H54 (cell line): ENCODE measurements around the gene JOSD1.

Source experiments
- DNase-seq: peaks from one replicate; pipeline ENCODE4 v3.0.0; 2011; ENCODE audit warnings: low spot score, mixed read lengths; ENCODE audit not compliant: insufficient read length
- FAIRE-seq: peaks from 3 replicates; lab custom pipeline; 2011; peaks lifted over from hg19 to GRCh38; lab: Jason Lieb, UNC
- POLR2A ChIP-seq: IDR thresholded peaks from 2 replicates; pipeline ENCODE4 v1.6.1; 2011; ENCODE audit warnings: low read depth, mild to moderate bottlenecking, low read length

The JOSD1 gene

DNA sequence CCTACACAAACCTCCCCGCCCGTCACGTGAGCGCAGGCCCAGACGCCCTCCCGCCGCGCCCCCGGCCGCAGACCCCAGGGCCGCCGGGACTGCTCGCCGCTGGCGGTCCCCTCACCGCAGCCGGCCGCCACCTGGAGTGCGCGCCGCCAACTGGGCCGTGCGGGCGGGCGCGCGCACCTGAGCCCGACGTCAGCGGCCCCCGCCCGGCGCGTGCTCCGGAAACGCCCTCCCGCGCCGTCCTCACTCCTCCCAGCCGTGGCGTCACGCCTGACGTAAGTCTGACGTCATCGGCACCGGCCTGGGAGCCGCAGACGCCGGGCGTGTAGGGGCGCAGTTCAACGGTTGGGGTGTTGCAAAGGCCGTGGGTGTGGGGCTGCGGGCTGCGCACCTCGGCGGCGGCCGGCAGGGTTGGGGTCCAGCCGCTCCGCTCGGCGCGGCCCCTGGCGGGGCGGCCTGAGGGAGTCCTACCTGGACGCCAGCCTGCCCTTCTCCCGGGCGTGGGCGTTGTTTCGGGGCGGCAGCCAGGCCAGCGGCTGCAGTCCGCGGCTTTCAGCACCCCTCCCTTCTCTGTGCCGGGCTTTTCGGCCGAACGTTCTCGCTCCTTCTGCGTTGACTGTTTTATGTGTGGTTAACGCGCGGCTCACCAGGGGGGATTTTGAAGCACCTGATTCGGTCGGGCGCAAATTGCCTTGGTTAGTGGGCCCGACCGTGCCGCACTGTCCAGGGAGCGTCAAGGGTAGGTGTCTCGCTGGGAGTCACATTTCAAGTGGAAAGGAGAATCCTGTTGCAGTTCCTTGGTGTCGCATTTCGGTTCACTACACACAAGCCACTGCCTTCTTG lies at the start of gene JOSD1:
JOSD1 (minus strand) TSS at position 155 of the 840 bp plus-strand sequence. CDS start 956 bp downstream, outside the sequence.
- peak; percentile 71 for TF ChIP-seq POLR2A
- no peak for FAIRE-seq

DNA sequence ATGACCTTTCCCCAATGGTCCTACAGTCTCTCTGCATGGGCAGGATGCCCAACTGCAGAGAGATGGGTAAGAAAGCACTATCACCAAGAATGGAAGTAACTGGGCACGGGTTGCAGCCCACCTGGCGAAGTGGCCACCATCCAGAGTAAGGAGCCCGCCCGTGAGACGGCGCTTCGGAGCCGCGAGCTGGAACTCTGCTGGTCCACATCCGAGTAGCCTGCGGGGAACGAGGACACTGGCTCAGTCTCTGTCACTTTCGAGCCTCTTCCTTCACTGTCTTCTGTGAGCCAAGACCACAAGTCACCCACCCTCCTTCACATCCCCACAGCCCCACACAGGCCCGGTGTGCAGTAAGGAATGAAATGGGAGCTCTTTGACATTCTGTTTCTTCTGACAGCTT lies 49.4 kb upstream of the JOSD1 start:
- no peak for DNase-seq
- FAIRE-seq: no peak
- TF ChIP-seq POLR2A: no peak

More for the DNA sequence above, at the start of gene JOSD1:
- peak; percentile 68 for DNase-seq

DNA sequence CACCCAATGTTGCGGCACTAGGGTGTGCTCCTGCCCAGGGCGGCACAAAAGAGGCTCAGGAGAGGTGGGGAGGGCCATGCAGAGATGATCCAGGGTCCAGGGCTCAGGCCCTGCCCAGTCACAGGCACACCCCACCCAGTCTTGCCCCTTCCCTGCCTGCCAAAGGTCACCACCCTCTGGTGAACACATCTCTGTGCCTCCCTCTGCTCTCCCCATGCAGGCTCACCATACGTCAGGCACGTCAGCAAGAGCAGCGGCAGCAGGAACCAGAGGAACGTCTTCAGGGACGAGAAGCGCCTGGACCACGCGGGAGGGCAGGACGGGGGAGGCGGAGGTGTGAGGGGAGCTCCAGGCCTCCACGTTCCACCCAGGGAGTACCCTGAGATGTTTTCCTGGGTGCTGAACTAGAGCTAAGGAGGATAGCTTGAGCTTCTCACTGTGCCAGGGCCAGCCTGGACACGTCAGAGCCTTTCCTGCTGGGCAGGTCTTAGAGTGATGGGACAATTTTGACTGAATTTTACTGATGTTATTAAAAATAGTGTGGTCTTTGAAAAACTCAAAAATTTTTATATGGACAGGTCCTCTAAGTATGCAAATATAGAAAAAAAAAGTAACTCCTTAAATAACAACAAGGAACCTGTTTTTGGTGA lies 47.9 kb upstream of the JOSD1 start:
- TF ChIP-seq POLR2A: no peak
- DNase-seq (no peak), FAIRE-seq (no peak)

DNA sequence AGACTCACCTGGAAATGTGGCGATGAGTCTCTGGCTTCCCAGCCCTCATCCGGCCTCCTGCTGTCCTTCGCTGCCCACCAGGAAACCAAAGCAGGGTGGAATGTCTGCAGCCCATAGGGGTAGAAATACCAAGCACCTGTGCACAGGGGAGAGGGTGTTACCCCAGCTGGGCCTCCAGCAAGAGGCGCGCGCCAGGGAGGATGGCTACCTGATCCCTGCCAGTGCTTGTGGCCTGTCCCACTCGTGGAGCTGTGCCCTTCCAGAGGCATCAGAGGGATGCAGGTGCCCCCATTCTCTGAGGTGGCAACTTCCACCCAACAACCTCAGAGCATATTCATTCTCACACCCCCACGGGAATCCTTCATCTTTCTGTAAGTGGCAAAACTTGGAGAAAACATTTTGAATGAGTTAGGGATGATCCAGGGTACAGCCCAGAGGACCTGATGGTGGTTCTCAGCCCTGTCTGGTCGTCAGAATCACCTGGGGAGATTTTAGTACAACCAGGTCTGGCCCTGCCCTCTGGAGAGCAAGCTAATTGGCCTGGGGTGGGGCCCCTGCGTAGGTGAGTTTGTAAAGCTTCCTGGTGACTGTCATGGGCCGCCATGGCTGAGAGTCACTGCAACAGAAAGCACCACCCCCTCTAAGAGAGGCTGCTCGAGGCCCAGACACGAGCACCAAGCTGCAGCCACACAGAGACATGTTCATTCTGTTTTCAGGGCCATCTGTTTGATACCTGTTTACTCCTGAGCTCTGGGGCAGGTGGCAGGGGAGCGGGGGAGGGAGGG lies 45.1 kb upstream of the JOSD1 start:
- FAIRE-seq: no peak
- no peak for DNase-seq
- TF ChIP-seq POLR2A: no peak

DNA sequence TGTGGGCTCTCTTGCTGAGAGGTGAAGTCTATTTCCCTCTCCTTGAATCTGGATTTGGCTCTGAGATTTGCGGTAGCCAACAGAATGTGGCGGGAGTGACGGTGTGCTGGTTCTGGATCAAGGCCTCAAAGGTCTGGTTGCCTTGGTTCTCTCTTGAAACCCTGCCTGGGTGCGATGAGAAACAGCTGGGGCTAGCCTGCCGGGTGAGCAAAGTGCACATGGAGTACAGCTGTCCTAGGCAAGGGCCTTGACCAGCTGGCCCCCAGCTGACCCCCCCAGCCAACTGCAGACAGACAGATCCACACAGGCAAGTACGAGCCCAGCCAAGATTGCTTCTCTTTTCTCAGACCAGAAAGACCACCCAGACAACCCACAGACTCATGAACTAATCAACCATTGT lies 44.2 kb upstream of the JOSD1 start:
- FAIRE-seq: no peak
- no peak for DNase-seq
- no peak for TF ChIP-seq POLR2A

DNA sequence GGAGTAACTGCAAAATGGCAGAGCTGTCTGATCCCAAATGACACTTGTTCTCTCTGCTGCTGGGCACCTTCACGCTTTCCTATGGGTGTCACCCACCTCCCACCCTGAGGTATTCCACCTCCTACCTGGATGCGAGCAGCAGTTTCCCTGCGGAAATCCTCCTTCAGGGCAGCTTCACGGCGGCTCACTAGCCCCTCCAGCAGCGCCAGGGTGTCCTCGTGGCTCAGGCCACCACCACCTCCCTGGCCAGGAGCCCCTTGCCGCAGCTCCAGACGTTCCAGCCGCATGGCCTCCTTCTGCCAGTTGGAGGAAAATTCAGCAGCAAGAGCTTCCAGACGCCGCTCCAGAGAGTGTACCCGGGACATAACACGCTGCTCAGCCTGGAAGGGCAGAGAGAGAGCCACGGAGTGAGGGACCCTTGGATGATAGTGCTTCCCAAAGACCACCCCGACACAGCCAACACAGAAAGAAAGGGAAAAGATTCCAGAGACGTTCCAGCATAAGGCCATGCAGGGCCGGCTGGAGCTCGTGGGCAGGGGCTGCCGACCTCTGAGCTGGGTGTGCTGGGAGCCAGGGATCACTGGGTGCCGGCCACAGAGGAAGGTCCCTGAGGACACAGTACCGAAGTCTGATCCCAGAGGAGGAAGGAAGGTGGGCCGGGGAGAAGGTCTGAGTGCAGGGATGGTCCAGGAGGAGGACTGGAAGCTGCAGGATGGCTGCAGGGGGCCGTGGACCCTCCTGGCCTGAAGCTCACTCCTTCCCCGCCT lies 41.6 kb upstream of the JOSD1 start:
- no peak for DNase-seq
- no peak for TF ChIP-seq POLR2A
- no peak for FAIRE-seq

DNA sequence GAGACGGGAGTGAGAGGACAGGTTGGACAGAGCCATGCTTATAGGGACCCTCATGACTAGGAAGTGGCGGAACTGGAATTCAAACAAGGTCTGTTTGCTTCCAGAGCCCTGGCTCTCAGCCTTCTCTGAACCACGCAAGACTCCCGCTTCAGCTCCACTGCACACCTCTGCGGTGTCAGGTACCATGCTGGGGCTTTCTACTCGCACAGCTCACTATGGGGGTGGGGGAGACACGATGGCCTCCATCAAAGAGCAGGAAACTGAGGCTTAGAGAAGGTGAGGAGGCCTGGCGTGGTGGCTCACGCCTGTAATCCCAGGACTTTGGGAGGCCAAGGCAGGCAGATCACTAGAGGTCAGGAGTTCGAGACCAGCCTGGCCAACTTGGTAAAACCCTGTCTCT lies 40.8 kb upstream of the JOSD1 start:
- FAIRE-seq (no peak), DNase-seq (no peak)
- TF ChIP-seq POLR2A: no peak

DNA sequence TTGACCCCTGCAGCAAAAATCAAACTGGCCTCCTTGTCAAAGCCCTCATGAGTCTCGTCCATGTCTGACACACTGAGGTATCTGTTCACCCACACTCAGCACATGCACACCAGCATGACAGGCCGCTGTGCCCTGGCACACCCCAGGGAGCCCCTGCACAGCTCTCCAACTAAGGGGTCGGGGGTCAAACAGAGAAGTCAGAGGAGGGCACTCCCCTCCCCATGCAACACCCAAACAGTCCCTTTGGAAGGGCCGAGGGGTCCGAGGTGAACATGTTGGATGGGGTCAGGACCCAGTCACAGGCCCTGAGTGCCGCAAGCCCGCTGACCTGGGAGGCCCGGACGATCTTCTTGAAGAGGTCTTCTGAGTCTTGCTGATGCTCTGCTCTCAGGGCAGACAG lies 40.4 kb upstream of the JOSD1 start:
- TF ChIP-seq POLR2A: no peak
- no peak for DNase-seq
- no peak for FAIRE-seq

DNA sequence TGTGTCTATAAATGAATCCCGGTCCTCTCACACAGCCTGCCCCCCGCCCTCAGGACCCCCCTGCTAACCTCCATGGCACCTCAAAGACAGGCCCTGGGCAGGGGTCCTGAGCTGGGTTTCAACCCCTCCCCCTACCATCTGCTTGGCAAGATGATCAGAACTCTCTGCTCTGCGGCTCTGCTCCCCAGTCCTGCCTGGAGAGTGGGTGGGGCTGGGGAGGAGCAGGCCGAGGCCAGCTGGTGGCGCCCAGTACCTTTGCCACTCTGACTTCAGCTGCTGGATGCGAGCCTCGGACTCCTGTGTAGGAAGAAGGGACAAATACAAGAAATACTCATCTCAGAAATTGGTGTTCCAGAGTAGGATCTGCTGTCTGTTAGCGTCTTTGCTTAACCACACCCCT lies 40.0 kb upstream of the JOSD1 start:
- no peak for TF ChIP-seq POLR2A
- DNase-seq: no peak
- FAIRE-seq: no peak

DNA sequence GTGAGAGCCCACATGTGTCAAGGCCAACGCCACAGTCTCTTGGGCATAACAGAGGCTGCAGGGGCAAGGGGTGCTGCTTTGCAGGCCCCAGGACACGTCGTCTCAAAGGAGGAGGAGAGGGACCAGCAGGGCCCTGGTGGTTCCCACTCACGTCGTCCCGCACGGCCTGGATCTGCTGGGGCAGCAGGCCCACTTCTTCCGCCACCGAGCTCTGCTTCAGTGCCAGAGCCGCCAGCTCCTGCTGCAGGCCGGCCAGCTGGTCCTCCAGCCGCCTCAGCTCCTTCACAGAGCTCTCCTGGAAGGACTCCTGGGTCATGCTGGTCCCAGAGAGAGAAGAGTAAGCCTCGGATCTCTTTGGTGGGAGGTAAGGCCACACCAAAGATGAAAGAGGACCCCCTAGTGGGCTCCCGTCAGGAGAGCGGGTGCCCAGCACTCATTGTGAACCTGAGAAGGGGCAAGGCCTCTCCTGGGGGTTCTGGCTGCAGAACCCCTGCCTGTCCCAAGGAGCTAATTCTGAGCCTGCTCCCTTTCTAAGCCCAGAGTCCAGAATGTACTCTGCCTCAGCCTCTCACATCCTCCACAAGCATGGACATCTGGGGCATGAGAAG lies 39.5 kb upstream of the JOSD1 start:
- DNase-seq: no peak
- TF ChIP-seq POLR2A: no peak
- no peak for FAIRE-seq

DNA sequence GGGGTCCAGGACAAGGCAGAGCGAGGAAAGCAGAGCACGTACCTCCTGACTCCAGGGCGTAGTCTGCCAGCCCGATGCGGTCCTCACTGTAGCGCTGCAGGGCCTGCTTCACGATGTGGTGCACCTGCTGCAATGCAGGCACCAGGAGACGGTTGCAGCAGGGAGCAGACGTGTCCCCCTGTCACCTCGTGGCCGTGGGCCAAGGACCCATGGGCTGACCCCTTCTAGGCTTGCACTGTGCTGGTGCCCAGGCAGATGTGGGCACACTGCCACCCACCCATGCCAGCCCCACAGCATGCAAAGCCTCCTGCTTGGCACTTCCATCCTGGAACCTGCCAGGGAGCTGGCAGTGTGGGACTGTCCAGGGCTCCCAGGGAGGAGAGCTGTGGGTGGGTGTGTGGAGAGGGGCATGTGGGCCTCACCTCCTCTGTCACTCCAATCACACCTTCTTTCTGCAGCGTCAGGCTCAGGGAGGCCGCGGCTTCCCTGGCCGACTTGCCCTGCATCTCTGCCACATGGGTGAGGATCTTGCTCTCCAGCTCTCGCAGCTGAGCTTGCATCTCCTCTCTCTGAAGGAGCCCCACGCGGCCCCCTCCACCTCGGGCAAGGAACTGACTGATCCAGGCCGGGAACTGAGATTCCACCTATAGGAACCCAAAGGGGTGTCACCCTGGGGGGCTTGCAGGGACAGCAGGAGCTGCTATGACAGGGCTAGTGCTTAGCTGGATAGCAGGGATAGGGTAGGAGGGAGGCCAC lies 38.7 kb upstream of the JOSD1 start:
- FAIRE-seq (no peak), DNase-seq (no peak)
- no peak for TF ChIP-seq POLR2A

DNA sequence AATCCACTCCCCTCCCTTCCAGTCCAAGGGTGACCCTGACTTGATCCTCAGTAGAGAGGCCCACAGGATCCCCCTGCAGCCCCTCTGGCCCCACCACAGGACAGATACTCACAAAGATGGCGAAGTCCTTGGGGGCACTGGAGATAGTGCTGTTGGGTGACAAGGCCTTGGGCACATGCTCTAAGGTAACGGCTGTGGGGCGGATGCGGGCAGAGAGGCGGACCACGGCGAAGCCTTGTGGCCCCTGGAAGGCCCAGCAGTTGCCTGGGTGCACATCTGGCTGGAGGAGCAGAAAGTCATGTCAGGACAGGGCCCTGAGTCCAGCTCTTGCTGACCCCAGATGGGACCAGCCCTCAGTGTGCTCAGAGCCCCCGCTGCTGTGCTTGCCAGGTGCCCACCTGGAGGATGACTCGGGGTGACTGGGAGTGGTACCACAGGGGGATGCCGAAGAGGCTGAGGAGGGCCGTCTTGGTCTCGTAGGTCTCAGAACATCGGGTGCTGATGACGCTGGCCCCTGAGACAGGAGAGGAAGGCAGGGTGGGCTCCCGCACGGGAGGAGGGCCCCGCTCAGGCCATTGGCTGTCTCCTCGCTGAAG lies 37.8 kb upstream of the JOSD1 start:
- TF ChIP-seq POLR2A: no peak
- no peak for DNase-seq
- FAIRE-seq: no peak
